DND-41 (cell line): ENCODE results near the gene MAS1L.

ENCODE experiments used
- CTCF ChIP-seq: IDR thresholded peaks from 2 replicates; pipeline ENCODE4 v1.5.1; 2012; ENCODE audit warnings: borderline replicate concordance, low read length, moderate library complexity, mild to moderate bottlenecking; ENCODE audit not compliant: poor library complexity, severe bottlenecking; ENCODE audit errors: extremely low read depth
- EZH2 ChIP-seq: IDR thresholded peaks from 3 replicates; pipeline ENCODE4 v1.6.1; 2012; ENCODE audit warnings: borderline replicate concordance, low read depth, mild to moderate bottlenecking, moderate library complexity, low read length, inconsistent platforms; ENCODE audit not compliant: severe bottlenecking

GRCh38 chr6:29486577-29486976, 1.2 kb downstream of the MAS1L start:
- TF ChIP-seq CTCF (no peak), EZH2 (no peak)
